ENCODE measurements around the gene GRAMD1A.
A peak's percentile ranks its signal among the peaks of the same experiment; 100 is the strongest.

GRAMD1A gene

DNA sequence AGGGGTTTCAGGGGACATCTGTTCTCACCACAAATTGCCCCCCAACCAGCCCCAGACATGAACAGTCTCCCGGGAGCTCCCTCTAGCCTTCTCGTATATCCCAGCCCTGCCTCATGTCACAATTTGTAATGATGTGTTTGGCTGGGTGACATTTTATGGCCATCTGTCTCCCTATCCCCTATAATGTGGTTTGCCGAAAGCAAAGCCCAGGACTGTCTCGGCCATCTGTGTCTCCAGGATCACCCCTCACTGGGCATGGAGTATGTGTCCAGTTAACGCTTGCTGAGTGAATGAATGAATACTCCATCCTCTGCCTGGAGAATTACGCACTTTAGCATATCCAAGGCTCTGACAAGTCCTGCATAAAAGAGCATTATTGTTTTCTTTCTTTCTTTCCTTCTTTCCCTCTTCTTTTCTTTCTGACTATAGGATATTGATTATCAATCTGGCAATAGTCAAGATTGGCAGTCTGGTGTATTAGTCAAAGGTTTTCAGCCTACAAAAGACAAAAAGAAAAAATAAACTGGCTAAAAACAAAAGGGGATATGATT is 56.5 kb downstream of the GRAMD1A start:
- DNase-seq, result no peak

DNA sequence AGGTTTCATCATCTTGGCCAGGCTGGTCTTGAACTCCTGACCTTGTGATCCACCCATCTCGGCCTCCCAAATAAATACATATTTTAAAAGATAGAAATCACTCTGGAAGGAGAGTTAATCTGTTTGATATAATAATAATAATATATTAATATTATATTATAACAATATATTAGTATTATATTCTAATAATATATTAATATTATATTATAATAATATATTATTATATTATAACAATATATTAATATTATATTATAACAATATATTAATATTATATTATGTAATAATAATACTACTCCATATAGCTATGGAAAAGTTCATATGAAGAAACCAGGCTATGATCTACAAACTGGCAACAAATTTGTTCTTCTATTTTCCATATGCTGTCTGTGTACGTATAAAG is 58.2 kb downstream of the GRAMD1A start:
- no peak for DNase-seq

DNA sequence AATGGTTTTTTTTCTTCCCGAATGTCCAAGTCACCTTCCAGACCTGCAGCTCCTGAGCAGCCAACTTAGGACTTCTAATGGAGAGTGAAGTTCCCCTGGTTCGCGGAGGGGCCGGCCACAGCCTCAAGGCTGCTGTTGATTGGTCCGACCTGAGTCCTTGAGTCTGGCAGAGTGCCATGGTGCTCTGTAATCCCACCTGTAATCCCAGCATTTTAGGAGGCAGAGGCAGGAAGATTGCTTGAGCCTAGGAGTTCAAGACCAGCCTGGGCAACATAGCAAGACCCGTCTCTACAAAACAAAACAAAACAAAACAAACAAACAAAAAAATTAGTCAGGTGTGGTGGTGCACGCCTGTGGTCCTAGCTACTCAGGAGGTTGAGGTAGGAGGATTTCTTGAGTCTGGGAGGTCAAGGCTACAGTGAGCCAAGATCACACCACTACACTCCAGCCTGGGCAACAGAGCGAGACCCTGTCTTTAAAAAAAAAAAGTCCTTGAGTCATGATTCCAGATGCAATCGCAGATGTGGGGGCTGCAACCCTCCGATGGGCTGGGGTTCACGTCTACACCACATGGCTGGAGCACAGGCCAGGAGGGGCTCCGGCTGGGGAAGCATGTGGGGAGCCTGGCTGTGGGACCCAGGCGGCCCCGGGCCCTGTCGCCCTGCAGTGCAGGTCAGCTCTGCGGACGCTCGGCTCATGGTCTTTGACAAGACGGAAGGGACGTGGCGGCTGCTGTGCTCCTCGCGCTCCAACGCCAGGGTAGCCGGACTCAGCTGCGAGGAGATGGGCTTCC is 59.1 kb downstream of the GRAMD1A start:
- no peak for DNase-seq

DNA sequence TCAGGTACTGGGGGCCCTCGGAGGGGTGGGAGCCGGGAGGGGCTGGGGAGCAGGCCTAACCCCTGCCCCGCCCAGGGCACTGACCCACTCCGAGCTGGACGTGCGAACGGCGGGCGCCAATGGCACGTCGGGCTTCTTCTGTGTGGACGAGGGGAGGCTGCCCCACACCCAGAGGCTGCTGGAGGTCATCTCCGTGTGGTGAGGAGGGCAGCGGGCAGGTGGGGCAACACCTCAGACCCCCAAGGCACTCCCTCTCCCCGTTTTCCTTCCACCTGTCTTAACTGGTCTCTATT is 59.6 kb downstream of the GRAMD1A start:
- no peak for DNase-seq

DNA sequence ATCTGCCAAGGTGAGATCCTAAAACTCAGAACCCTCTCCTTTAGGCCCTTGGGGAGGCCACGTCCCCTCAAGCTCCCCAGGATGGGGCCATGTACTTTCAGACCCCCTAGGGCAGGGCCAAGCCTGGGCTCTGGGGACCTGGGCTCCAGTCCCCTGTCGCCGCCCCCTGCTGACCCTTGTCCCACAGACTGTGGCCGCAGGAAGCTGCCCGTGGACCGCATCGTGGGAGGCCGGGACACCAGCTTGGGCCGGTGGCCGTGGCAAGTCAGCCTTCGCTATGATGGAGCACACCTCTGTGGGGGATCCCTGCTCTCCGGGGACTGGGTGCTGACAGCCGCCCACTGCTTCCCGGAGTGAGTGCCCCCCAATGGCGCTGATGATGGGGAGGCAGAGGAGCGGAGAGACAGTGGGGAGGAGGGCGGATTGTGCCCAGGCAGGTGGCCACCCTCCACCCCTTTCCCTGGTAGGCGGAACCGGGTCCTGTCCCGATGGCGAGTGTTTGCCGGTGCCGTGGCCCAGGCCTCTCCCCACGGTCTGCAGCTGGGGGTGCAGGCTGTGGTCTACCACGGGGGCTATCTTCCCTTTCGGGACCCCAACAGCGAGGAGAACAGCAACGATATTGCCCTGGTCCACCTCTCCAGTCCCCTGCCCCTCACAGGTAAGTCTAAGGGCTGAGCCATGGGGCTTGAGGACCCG is 60.2 kb downstream of the GRAMD1A start:
- DNase-seq, result no peak

DNA sequence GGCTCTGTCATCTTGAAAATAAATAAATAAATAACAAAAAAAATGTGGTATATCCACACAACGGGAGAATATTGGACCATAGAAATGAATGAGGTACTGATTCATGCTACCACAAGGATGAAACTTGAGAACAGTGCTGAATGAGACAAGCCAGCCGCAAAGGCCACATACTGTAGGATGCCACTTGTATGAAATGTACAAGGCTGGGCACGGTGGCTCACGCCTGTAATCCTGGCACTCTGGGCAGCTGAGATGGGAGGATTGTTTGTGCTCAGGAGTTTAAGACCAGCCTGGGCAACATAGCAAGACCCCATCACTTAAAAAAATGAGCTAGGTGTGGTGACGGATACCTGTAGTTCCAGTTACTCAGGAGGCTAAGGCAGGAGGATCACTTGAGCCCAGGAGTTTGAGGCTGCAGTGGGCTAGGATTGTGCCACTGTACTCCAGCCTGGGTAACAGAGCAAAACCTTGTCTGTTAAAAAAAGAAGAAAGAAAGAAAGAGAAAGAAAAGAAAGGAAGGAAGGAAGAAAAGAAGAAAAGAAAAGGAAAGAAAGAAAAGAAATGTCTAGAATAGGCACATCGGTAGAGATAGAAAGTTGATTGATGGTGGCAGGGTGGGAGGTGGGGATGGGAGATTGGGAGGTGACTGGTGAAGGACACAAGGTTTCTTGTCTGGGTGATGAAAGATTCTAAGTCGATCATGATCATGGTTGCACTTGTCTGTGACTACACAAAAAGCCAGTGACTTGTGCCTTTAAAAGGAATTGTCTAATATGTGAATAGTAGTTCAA is 61.7 kb downstream of the GRAMD1A start:
- DNase-seq, result no peak

DNA sequence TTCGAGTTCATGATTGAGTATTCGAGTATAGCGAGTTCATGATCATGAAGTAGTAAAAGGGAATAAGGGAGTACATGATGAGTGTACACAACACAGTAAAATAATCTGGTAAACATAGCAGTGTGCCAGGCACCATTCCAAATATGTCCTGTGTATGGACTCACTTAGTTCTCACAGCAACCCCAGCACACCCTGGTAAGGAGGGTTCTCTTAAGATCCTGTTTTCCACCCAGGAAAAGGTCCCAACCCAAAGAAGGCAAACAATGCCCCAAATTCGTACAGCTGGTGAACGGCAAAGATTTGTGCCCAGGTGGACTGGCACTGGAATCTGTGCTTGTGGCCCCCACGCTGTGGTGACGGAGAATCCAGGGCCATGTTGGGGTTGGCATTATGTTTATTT is 62.8 kb downstream of the GRAMD1A start:
- no peak for DNase-seq

DNA sequence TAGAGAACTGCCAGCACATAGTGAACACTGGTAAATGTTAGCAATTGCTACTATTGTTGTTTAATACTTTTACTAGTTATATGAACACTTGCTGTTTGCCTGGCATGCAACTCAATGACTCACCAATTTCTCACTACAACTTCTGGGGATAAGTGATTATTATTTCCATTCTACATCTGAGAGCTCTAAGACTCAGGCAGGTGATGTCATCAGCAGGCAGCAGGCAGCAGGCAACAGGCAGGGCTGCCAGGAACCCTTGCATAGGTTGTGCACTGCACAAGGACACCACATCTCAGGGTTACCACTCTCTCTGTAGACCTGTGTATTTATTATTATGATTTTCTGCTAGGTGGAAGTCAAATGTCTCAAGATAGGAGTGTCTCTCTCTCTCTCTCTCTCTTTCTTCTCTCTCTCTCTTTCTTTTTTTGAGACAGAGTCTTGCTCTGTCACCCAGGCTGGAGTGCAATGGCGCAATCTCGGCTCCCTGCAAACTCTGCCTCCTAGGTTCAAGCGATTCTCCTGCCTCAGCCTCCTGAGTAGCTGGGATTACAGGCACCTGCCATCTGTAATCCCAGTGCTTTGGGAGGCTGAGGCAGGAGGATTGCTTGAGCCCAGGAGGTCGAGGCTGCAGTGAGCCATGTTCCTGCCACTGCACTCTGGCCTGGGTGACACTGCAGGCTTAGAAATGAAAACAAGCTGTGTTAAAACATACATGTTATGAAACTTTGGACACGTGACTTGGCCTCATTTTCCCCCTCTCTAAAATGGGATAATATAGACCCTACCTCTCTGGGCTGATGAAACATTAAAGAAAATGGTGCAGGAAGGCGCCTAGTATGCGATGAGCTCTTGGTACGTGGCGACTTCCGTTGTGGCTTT is 64.1 kb downstream of the GRAMD1A start:
- no peak for DNase-seq

DNA sequence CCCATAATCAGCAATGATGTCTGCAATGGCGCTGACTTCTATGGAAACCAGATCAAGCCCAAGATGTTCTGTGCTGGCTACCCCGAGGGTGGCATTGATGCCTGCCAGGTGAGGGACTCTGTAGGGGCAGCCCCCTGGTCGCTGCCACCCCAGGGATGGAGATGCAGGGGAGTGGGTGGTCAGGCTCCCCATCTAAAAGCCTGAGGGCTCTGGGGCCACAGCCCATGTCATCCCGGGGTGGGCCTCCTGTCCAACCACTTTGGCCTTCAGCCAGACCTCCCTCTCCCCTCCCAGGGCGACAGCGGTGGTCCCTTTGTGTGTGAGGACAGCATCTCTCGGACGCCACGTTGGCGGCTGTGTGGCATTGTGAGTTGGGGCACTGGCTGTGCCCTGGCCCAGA is 65.5 kb downstream of the GRAMD1A start:
- no peak for DNase-seq

DNA sequence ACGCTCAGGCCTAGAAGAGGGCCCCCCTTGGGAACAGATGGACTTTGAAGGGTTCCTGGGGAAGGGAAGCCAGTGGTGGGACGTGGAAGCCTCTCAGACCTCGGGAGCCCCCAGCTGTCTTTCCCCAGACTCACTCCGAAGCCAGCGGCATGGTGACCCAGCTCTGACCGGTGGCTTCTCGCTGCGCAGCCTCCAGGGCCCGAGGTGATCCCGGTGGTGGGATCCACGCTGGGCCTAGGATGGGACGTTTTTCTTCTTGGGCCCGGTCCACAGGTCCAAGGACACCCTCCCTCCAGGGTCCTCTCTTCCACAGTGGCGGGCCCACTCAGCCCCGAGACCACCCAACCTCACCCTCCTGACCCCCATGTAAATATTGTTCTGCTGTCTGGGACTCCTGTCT is 66.0 kb downstream of the GRAMD1A start:
- DNase-seq, result no peak

DNA sequence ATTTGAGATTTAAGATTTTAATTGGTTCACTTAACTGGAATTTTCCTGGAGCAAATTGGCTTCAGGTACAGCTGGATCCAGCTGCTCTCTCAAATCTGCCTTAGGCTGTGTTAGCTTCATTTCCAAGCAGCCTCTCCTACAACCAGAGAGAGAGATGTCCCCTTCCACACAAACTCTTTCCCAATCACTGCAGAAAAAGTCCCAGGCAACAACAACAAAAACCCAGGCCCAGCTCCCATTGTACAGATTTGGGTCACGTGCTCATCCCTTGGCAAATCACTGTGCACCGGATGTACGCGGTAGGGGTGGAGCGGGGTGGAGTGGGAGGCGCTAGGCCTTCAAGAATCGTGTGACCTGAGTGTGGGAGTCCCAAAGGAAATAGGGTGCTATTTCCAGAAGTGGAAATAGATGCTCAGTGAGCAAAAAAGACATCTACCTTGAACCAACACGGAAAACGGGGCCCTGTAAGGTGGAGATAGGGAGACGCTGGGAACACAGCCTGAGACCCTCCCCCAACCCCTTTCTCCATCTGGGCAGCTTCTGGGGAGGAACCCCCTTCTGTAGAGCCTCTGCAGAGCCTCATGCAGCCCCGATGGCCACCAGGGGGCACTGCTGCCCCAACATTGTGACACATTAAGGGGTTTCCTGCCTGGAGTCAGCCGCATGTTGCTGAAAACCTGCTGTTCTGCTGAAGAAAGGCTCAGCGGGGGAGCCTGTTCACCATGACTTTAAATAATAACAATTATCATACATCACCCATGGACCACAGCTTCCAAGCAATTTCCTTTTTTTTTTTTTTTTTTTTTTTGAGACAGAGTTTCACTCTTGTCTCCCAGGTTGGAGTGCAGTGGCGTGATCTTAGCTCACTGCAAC is 66.8 kb downstream of the GRAMD1A start:
- peak; percentile 78 for DNase-seq

DNA sequence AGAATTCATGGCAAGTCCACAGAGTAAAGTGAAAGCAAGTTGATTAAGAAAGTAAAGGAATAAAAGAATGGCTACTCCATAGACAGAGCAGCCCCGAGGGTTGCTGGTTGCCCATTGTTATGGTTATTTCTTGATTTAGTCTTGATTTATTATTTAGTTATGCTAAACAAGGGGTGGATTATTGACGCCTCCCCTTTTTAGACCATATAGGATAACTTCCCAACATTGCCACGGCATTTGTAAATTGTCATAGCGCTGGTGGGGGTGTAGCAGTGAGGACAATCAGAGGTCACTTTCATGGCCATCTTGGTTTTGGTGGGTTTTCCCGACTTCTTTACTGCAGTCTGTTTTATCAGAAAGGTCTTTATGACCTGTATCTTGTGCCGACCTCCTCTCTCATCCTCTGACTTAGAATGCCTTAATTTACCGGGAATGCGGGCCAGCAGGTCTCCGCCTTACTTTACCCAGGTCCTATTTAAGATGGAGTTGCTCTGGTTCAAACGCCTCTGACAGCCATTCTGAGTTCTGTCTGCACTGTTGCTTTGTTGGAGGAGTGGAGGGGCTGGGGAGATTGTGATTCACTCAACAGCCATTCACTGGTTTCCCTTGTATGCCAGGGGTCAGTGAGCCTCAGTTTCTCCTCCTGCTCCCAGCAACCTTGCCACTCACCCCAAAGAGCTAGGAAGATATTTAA is 69.0 kb downstream of the GRAMD1A start:
- DNase-seq, result no peak

DNA sequence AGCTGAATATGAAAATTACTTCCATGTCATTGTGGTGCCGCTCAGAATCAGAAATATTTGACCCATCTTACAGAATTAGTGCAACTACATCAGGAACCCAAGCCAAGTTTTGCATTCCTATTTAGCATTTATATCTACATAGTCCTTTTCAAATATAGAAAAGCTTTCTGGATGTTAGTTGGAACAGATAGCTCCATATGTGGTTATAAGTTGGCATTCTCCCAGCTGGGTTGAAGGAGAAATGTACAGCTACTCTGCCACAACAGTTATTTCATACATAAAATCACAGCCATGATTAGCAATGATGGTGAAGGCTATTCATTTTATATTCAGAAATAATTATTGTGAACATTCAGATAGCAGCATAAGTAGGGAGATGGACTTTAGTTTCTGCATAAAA is 69.6 kb downstream of the GRAMD1A start:
- DNase-seq, result no peak

DNA sequence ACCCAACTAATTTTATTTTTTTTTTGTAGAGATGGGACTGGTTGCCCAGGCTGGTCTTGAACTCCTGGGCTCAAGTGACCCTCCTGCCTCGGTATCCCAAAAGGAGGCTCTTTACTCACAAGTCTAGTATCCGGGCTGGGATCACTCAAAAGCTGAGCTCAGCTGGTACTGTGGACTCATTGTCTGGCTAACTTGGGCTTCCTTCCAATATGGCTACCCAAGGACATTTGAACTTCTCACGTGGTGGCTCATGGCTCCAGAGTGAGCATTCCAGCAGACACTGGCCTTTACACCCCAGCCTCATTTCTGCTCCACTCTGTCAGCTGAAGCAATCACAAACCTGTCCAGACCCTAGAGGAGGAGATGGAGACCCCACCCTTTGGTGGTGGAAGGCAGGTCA is 70.3 kb downstream of the GRAMD1A start:
- DNase-seq, result no peak

DNA sequence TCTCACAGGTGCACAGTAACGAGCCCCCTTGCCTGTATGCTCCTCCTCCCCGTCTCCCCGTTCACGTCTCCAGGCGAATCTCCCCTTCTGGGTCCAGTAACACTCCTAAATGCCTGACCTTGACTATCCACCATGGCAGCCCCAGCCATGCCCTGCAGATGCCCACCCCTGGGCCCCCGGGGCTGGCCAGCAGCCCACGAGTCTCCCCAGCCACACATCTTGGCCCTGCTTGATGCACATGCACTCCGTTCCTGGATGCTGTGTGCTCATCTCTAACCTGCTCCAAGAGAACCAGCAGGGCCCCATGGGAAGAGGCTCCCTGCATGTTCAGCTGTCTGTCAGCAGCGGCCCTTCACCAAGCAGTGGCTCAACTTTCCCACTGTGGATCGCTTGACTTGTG is 73.4 kb downstream of the GRAMD1A start:
- no peak for DNase-seq

DNA sequence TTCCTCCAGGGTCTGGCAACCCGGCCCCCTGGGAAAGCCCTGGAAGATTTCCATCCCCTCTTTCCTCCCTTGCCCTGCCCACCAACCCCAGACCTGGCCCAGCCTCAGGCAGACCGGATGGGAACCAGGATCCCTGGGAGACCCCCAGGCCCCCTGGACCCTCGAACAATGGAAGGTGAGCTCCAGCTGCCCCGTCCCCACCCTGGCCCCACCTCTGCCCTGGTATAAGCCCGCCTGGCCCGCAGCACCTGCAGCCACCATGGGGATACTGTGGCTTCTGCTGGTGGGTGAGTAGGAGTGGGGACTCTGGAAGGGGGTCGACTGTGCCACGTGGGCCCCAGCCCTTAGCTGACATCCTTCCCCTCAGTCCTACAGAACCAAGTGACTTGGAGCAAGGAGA is 73.8 kb downstream of the GRAMD1A start:
- no peak for DNase-seq

DNA sequence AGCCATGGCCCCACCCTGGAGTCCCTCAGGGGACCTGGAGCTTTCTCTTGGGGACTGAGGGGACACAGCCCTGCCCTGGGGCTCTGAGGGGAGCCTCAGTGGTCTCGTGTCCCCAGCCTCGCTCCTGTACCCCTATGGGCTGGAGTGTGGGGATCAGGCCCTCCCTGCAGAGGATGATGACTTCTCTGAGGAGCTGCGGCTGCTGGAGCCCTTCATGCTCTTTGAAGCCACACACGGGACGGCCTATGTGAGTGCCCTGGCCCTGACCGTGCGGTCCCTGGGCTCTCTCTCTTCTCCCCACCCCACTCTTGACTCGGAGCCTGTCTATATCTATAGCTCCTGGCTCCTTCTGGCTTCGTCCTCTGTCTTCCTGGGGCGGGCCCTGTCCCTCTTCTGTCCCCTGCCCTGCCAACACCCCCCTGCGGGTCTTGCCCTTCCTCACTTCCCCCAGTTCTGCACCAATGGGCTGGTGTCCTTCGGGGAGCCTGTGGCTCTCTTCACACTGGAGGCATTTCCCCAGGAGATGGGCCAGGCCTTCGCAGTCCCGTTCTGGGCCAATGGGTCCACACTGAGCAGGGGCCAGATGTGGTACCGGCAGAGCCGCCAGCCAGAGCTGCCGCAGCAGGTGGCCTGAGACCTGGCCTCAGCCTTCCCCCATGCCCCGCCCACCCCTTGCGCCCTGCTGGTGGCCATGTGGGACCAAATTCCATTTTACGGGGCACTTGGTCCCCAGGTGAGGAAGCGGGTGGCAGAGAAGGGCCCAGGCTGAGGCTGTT is 74.5 kb downstream of the GRAMD1A start:
- no peak for DNase-seq

DNA sequence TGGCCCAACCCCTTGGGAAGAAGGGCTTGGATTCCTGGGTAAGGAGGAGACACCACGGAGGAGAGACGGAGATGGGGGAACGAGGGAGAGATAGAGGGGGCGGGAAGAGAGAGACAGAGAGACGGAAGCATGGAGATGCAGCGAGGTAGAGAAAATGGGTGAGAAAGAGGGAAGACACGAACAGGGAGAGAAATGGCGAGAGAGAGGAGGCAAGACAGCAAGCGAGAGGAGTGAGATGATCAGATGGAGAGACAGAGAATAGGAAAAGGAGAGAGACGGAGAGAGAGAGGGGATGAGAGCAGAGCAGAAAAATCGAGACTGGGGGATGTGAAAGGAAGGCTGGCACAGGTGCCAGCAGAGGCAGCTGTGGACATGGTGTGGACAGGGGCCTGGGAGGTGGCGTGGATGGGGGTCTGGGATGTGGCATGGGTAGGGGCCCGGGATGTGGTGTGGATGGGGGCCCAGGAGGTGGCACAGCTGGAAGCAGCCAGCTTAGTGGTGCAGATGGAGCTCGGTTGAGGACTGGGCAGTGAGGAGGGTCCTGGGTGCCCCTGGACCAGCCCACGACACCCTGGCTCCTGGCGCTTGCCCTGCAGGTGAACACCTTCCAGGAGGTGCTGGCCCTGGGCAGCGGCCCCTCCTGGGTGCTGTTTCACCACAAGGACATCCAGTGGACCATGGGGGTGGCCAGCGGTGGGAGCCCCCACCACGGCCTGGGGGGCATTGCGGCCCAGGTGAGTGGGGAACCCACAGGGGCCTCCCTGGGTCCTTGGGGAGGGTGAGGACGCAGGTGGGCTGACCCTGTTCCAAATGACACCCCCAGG is 75.3 kb downstream of the GRAMD1A start:
- no peak for DNase-seq

DNA sequence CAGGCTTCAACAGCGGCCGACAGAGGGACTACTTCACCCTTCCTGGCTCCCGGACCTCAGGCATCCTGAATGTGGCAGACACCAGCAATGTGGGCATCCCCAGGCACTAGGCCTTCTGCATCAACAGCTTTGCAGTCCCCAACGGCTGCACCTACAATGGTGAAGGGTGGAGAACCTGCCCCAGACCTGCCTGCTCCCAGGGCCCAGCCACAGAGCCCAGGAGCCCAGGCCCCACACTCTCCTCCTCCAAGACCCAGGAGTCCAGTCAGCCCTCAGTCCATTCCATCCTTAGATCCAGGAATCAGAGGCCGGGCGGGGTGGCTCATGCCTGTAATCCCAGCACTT is 75.9 kb downstream of the GRAMD1A start:
- DNase-seq, result no peak
